RKO (cell line): Measurements from ENCODE around the gene MARCHF9.

Experiments
- DNase-seq: peaks from one replicate; pipeline ENCODE4 v3.0.0-alpha.2; 2016; ENCODE audit warnings: low spot score

The MARCHF9 gene

GRCh38 chr12:57737467-57738460, 17.1 kb upstream of the MARCHF9 start:
- no peak for DNase-seq

GRCh38 chr12:57738661-57739237, 16.2 kb upstream of the MARCHF9 start, which contains the start of gene AGAP2:
AGAP2 (minus strand) TSS chr12:57738742; CDS start chr12:57738246, 496 bp downstream.
- DNase-seq: no peak

GRCh38 chr12:57739387-57739786, 15.5 kb upstream of the MARCHF9 start:
- DNase-seq: no peak

- no peak for DNase-seq
Observed at GRCh38 chr12:57739914-57740538, 14.9 kb upstream of the MARCHF9 start.

GRCh38 chr12:57740656-57741412, 14.1 kb upstream of the MARCHF9 start:
- DNase-seq: no peak

GRCh38 chr12:57741413-57741789, 13.5 kb upstream of the MARCHF9 start:
- DNase-seq: no peak

GRCh38 chr12:57741844-57742738, 12.8 kb upstream of the MARCHF9 start:
- DNase-seq: no peak

GRCh38 chr12:57743769-57744168, 11.1 kb upstream of the MARCHF9 start:
- no peak for DNase-seq

GRCh38 chr12:57744194-57744776, 10.6 kb upstream of the MARCHF9 start:
- DNase-seq: peak; percentile 87

- peak; percentile 99 for DNase-seq
Observed at GRCh38 chr12:57744777-57745484, 10.0 kb upstream of the MARCHF9 start, which contains the start of gene TSPAN31. TSPAN31 (plus strand) TSS chr12:57745039; CDS start chr12:57745155, 116 bp downstream.

GRCh38 chr12:57745485-57745881, 9.4 kb upstream of the MARCHF9 start:
- DNase-seq: peak; percentile 62

GRCh38 chr12:57746025-57746424, 8.9 kb upstream of the MARCHF9 start:
- no peak for DNase-seq

- DNase-seq: no peak
Observed at GRCh38 chr12:57749061-57749460, 5.8 kb upstream of the MARCHF9 start.

- peak; percentile 41 for DNase-seq
Observed at GRCh38 chr12:57750561-57751431, 4.1 kb upstream of the MARCHF9 start.

- DNase-seq: no peak
Observed at GRCh38 chr12:57751432-57751787, 3.5 kb upstream of the MARCHF9 start.

- peak; percentile 100 for DNase-seq
Observed at GRCh38 chr12:57751788-57752667, 2.9 kb upstream of the MARCHF9 start, which contains the start of gene CDK4. CDK4 (minus strand) TSS chr12:57752310; CDS start chr12:57751717, 593 bp downstream.

- no peak for DNase-seq
Observed at GRCh38 chr12:57752668-57753000, 2.3 kb upstream of the MARCHF9 start.
